K562 (cell line): ENCODE results near the gene SLC22A9. TPM values are rescaled to one million over a fixed set of nuclear protein-coding genes. Genes with fewer than 3 reads are reported as not detected.

Experiments used
- ATAC-seq: fragments of 200-7000 bp; cut with Tn5 transposase; 3 replicates; pipeline ENCODE4 v1.9.1; 2020; ENCODE audit warnings: moderate library complexity
- BruUV-seq: library from RNA; stranded (reverse); fragments of 400-500 nt; replicated peaks from 2 replicates; lab custom pipeline; 2021; lab: Mats Ljungman, UMichigan
- CTCF ChIA-PET: fragments of 300-600 bp; formaldehyde crosslinking; extraction: SDS; loops from one replicate; lab custom pipeline; 2021; ENCODE audit warnings: low intra/inter-chr PET ratio; lab: Yijun Ruan, JAX
- POLR2A ChIA-PET: fragments of 300-600, 350-650 bp; sonication (Branson Sonifier 250); formaldehyde crosslinking; extraction: SDS; loops from one replicate; lab custom pipeline; 2021; ENCODE audit warnings: antibody characterized with exemption, inconsistent platforms; lab: Yijun Ruan, JAX
- DNase-seq, 4 experiments: peaks; one replicate each; pipeline versions ENCODE4 v3.0.0 to v3.0.0-alpha.2; 2011 to 2018; ENCODE audit warnings: low spot score in 3 of 4, mixed read lengths in 3 of 4; ENCODE audit errors: extremely low read depth in 1 of 4
- FAIRE-seq: peaks from 2 replicates; lab custom pipeline; 2011; peaks lifted over from hg19 to GRCh38; lab: Jason Lieb, UNC
- H2AFZ ChIP-seq: 2 replicates; pipeline ENCODE4 v1.6.0; 2011; ENCODE audit warnings: low read depth, low read length, control low read depth, inconsistent platforms
- H3K27ac ChIP-seq: fragments of 200-600 bp; 3 replicates; pipeline ENCODE4 v1.8.0; 2011; ENCODE audit warnings: low read depth, mild to moderate bottlenecking, control low read depth, inconsistent platforms, low read length, moderate library complexity, mixed read lengths; ENCODE audit errors: extremely low read depth
- H3K27me3 ChIP-seq, 2 experiments: fragments of 300-600 bp in 1 of 2; 2 replicates in 1 of 2; 3 replicates in 1 of 2; pipeline versions ENCODE4 v1.6.0 to v1.8.0; 2011; ENCODE audit warnings: inconsistent platforms in 2 of 2, low read length in 2 of 2, mild to moderate bottlenecking in 1 of 2, mixed read lengths in 1 of 2, moderate library complexity in 1 of 2; ENCODE audit not compliant: control insufficient read depth in 2 of 2, insufficient read depth in 2 of 2
- H3K36me3 ChIP-seq: fragments of 300-600 bp; 3 replicates; pipeline ENCODE4 v1.8.0; 2011; ENCODE audit warnings: mild to moderate bottlenecking, low read length, inconsistent platforms; ENCODE audit not compliant: control insufficient read depth, insufficient read depth
- H3K4me1 ChIP-seq, 2 experiments: fragments of 200-600 bp in 1 of 2; replicated peaks in 1 of 2; 2 replicates in 1 of 2; 3 replicates in 1 of 2; pipeline versions ENCODE4 v1.5.1 to v1.8.0; 2011; ENCODE audit warnings: inconsistent platforms in 2 of 2, low read length in 2 of 2, mild to moderate bottlenecking in 1 of 2, mixed read lengths in 1 of 2, moderate library complexity in 1 of 2; ENCODE audit not compliant: control insufficient read depth in 2 of 2, insufficient read depth in 2 of 2
- H3K4me2 ChIP-seq: 2 replicates; pipeline ENCODE4 v1.6.1; 2011; ENCODE audit warnings: low read length, control low read depth, inconsistent platforms, mixed read lengths; ENCODE audit not compliant: insufficient read depth
- H3K4me3 ChIP-seq: fragments of 200-600 bp; sonication (generic), shearing (Covaris generic); 2 replicates; pipeline ENCODE4 v1.5.1; 2016; ENCODE audit warnings: control low read depth, inconsistent platforms
- H3K79me2 ChIP-seq: fragments of 200-600 bp; 3 replicates; pipeline ENCODE4 v1.8.0; 2011; ENCODE audit warnings: low read length, inconsistent platforms; ENCODE audit not compliant: control insufficient read depth, insufficient read depth
- H3K9ac ChIP-seq, 2 experiments: 2 replicates each; pipeline versions ENCODE4 v1.6.0 to v1.6.1; 2011; ENCODE audit warnings: low read depth in 2 of 2, low read length in 2 of 2, control low read depth in 1 of 2, inconsistent platforms in 1 of 2, mild to moderate bottlenecking in 1 of 2, mixed read lengths in 1 of 2; ENCODE audit not compliant: insufficient read depth in 1 of 2
- H3K9me1 ChIP-seq: one replicate; pipeline ENCODE4 v1.6.0; 2011; ENCODE audit warnings: inconsistent platforms, mild to moderate bottlenecking, low read length, moderate library complexity; ENCODE audit not compliant: control insufficient read depth, insufficient read depth
- H3K9me3 ChIP-seq: replicated peaks from 2 replicates; pipeline ENCODE4 v1.5.1; 2011; ENCODE audit warnings: low read depth, low read length, inconsistent platforms; ENCODE audit not compliant: control insufficient read depth, insufficient read depth
- H4K20me1 ChIP-seq: replicated peaks from 2 replicates; pipeline ENCODE4 v1.6.1; 2011; ENCODE audit warnings: low read length, inconsistent platforms, mixed read lengths; ENCODE audit not compliant: control insufficient read depth, insufficient read depth
- CBFA2T3 ChIP-seq: fragments of 450-650 bp; IDR thresholded peaks from 2 replicates; pipeline ENCODE4 v1.6.1; 2017
- CC2D1A ChIP-seq: fragments of 450-650 bp; IDR thresholded peaks from 2 replicates; pipeline ENCODE4 v1.6.1; 2017; ENCODE audit warnings: mild to moderate bottlenecking
- HMG20A ChIP-seq: fragments of 450-650 bp; formaldehyde crosslinking; conservative IDR thresholded peaks from 2 replicates; pipeline ENCODE4 v1.4.0; 2020; ENCODE audit warnings: mild to moderate bottlenecking, mixed read lengths
- NR2C2 ChIP-seq, 2 experiments: fragments of 200-800 bp in 1 of 2; sonication (Bioruptor generic) in 1 of 2; sonication (generic) in 1 of 2; formaldehyde crosslinking in 1 of 2; IDR thresholded peaks; 2 replicates each; pipeline versions ENCODE4 v1.6.1 to v1.8.0; 2016 to 2022; ENCODE audit warnings: mild to moderate bottlenecking in 1 of 2, missing compliant biosample characterization in 1 of 2, missing genetic modification characterization in 1 of 2, missing genetic modification reagents in 1 of 2
- RBM22 ChIP-seq: fragments of 200-400 bp; formaldehyde crosslinking; IDR thresholded peaks from 2 replicates; pipeline ENCODE4 v1.6.1; 2018; ENCODE audit warnings: low read length, low read depth; ENCODE audit not compliant: poor library complexity, severe bottlenecking
- SPI1 ChIP-seq: IDR thresholded peaks from 2 replicates; pipeline ENCODE4 v1.6.1; 2011; ENCODE audit warnings: low read depth, low read length, control low read depth, borderline replicate concordance
- STAT5B ChIP-seq: fragments of 250-450 bp; sonication (Bioruptor Pico); IDR thresholded peaks from 2 replicates; pipeline ENCODE4 v1.8.0; 2021; ENCODE audit warnings: mild to moderate bottlenecking, inconsistent platforms
- ZBTB17 ChIP-seq: fragments of 450-650 bp; formaldehyde crosslinking; IDR thresholded peaks from 2 replicates; pipeline ENCODE4 v1.4.0; 2020; ENCODE audit warnings: mild to moderate bottlenecking
- WGBS: fragments of 100-300 bp; shearing (Covaris generic); methylation state at CpG from one replicate; pipeline ENCODE4 v1.1.6; 2016; ENCODE audit warnings: low coverage, mixed read lengths; ENCODE audit not compliant: insufficient coverage; ENCODE audit errors: missing lambda C conversion rate; 5-methylcytosine and 5-hydroxymethylcytosine counted together
- in situ Hi-C: fragments of 300-500 bp; cut with MboI; formaldehyde crosslinking; loops from 4 replicates; pipeline ENCODE4 v1.15.0; 2018; ENCODE audit warnings: inconsistent platforms, mixed read lengths
- intact Hi-C: fragments of 100-400 bp; cut with micrococcal nuclease; formaldehyde crosslinking; loops from 2 replicates; pipeline ENCODE4 v1.14.2; 2022
- polyA plus RNA-seq, 8 experiments: library from polyadenylated mRNA; depleted of rRNA in 4 of 8; stranded (reverse) in 5 of 8; unstranded in 3 of 8; fragments of >200 nt; fragmentation: Nextera tagmentation in 2 of 8; fragmentation: Illumina TruSeq in 1 of 8; extraction: Ambion mirVana in 2 of 8; extraction: Trizol in 1 of 8; gene quantifications; 2 replicates each; pipeline versions ENCODE4 v1.2.1 to v1.2.3, GENCODE V29; 2011 to 2014; ENCODE audit warnings: inconsistent platforms in 1 of 8, missing spikeins in 1 of 8
- total RNA-seq, 7 experiments: library from RNA; depleted of rRNA in 6 of 7; stranded (reverse); fragments of >200 nt in 6 of 7; fragmentation: Illumina TruSeq in 2 of 7; extraction: Trizol in 2 of 7; gene quantifications; 2 replicates each; pipeline versions ENCODE4 v1.2.1 to v1.2.3, GENCODE V29; 2011 to 2021; ENCODE audit warnings: low replicate concordance in 1 of 7
- TF ChIP-seq, protein P1 (sequence below): conservative IDR thresholded peaks from 2 replicates; pipeline ENCODE4 v1.6.1; 2011; ENCODE audit warnings: low read depth, mild to moderate bottlenecking, low read length; ENCODE audit not compliant: control insufficient read depth
- TF ChIP-seq, protein P2 (sequence below): fragments of 450-650 bp; IDR thresholded peaks from one replicate; pipeline ENCODE4 v1.6.1; 2018; ENCODE audit warnings: mild to moderate bottlenecking, moderate library complexity; ENCODE audit not compliant: partially characterized antibody

Gene SLC22A9
- total and polyA plus RNA-seq, 9 of the 15 experiments (the other 6 are each of a cell fraction or from before 2014, with no cell fraction given) = not detected

DNA sequence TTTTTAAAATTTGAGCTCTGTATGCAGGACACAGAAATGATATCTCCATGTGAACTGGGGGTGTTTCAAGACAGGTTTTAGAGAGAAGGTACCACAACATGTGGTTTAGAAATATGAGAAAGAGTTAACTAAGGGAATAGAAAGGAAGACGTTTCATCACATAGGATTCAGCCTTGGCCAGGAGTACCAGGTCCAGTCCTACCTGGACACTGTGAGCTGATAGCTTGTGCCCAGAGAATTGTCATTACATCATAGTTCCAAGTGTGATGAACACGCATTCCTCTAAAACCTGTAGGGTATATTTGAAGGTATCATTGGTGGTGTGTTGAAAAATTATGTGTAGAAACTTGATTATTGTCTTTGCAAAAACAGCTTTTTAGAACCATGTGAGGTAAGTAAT is 1.8 kb downstream of the SLC22A9 start (continued):
- TF ChIP-seq NR2C2 (CRISPR knock-in tag; IDR thresholded peaks at IDR 0.05) (no peak), NR2C2 (tag; IDR thresholded peaks at IDR 0.05) (no peak)

DNA sequence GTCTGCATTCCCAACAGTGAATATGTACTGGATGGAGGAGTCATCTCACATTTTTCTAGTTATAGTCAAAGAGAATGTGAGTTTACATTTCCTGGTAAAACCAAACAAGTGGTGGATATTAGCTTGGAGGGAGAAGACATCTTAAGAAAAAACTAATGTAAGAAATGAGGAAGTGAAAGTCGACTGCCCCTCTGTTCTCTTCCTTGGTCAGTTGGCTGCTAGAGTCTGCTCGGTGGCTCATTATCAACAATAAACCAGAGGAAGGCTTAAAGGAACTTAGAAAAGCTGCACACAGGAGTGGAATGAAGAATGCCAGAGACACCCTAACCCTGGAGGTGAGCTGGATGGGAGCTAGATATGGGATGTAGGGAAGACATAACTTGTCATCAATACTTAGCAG is 5.8 kb downstream of the SLC22A9 start:
- in situ Hi-C loops = no loop called here
- TF ChIP-seq HMG20A (CRISPR knock-in tag) (no peak), CC2D1A (no peak), SPI1 (peak; percentile 84)
- TF ChIP-seq, all 486 proteins: peak for 1
- CTCF ChIA-PET = no interaction called here
- H3K4me1 ChIP-seq = no peaks in the 10 kb centered on the region
- BruUV-seq = no TSS peak
- WGBS = 0% methylated on average over 2 of the region's 2 CpGs
- H2AFZ ChIP-seq = no peak overlapping the region
- no peak overlapping the region for H3K9ac ChIP-seq
- no peaks in the 10 kb centered on the region for H4K20me1 ChIP-seq
- intact Hi-C loops = no loop called here
- DNase-seq (no peak), FAIRE-seq (no peak), ATAC-seq (no peak)
- no peak overlapping the region for H3K27ac ChIP-seq
- H3K9me3 ChIP-seq = no peaks in the 10 kb centered on the region
- no peaks in the 10 kb centered on the region for H3K27me3 ChIP-seq
- POLR2A ChIA-PET = interaction anchor here (1.5 kb wide), 1 partner anchor 10 kb away, joined by 6 read pairs; no protein-coding TSS in a partner anchor
- H3K4me3 ChIP-seq = no peak overlapping the region
- no peaks in the 10 kb centered on the region for H3K9me1 ChIP-seq
- no peak overlapping the region for H3K4me2 ChIP-seq
- H3K36me3 ChIP-seq = no peaks in the 10 kb centered on the region
- H3K79me2 ChIP-seq = no peaks in the 10 kb centered on the region

DNA sequence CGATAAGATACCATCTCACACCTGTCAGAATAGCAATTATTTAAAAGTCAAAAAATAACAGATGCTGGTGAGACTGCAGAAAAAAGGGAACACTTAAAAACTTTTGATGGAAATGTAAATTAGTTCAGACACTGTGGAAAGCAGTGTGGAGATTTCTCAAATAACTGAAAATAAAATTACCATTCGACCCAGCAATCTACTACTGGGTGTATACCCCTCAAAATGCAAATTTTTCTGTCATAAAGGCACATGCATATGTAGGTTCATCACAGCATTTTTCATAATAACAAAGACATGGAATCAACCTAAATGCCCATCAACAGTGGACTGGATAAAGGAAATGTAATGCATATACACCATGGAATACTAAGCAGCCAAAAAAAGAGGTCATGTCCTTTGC is 10.5 kb downstream of the SLC22A9 start:
- BruUV-seq = no TSS peak
- in situ Hi-C loops = no loop called here
- Histone ChIP-seq H3K27me3 (no peaks in the 10 kb centered on the region), H3K9me1 (no peaks in the 10 kb centered on the region), H3K4me3 (no peak overlapping the region), H3K36me3 (no peaks in the 10 kb centered on the region), H3K4me2 (no peak overlapping the region)
- FAIRE-seq = no peak
- CTCF ChIA-PET = no interaction called here
- no peak for TF ChIP-seq RBM22
- no peak for TF ChIP-seq STAT5B (CRISPR knock-in tag)
- TF ChIP-seq, protein P1, sequence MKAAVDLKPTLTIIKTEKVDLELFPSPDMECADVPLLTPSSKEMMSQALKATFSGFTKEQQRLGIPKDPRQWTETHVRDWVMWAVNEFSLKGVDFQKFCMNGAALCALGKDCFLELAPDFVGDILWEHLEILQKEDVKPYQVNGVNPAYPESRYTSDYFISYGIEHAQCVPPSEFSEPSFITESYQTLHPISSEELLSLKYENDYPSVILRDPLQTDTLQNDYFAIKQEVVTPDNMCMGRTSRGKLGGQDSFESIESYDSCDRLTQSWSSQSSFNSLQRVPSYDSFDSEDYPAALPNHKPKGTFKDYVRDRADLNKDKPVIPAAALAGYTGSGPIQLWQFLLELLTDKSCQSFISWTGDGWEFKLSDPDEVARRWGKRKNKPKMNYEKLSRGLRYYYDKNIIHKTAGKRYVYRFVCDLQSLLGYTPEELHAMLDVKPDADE = no peak
- TF ChIP-seq, protein P2, sequence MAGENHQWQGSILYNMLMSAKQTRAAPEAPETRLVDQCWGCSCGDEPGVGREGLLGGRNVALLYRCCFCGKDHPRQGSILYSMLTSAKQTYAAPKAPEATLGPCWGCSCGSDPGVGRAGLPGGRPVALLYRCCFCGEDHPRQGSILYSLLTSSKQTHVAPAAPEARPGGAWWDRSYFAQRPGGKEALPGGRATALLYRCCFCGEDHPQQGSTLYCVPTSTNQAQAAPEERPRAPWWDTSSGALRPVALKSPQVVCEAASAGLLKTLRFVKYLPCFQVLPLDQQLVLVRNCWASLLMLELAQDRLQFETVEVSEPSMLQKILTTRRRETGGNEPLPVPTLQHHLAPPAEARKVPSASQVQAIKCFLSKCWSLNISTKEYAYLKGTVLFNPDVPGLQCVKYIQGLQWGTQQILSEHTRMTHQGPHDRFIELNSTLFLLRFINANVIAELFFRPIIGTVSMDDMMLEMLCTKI = no peak
- no peak for TF ChIP-seq CBFA2T3
- no peak for TF ChIP-seq ZBTB17 (CRISPR knock-in tag)
- TF ChIP-seq, all 486 proteins: peak for 0
- Histone ChIP-seq H3K9ac (no peak overlapping the region), H3K27ac (no peak overlapping the region), H2AFZ (no peak overlapping the region), H3K9me3 (no peaks in the 10 kb centered on the region), H4K20me1 (no peaks in the 10 kb centered on the region), H3K4me1 (no peaks in the 10 kb centered on the region), H3K79me2 (no peaks in the 10 kb centered on the region)
- POLR2A ChIA-PET = no interaction called here
- ATAC-seq (no peak), DNase-seq (no peak)
- intact Hi-C loops = no loop called here
- WGBS = 0% methylated on average over 2 of the region's 2 CpGs
